ENCODE measurements around the gene ZGPAT. TPM values are rescaled to one million over a fixed set of nuclear protein-coding genes. Genes with fewer than 3 reads are reported as not detected.

Gene ZGPAT
- total and polyA plus RNA-seq, 2 of the 8 experiments (the other 6 are each of a cell fraction or from before 2014, with no cell fraction given) = 14.5 to 21.4 TPM

DNA sequence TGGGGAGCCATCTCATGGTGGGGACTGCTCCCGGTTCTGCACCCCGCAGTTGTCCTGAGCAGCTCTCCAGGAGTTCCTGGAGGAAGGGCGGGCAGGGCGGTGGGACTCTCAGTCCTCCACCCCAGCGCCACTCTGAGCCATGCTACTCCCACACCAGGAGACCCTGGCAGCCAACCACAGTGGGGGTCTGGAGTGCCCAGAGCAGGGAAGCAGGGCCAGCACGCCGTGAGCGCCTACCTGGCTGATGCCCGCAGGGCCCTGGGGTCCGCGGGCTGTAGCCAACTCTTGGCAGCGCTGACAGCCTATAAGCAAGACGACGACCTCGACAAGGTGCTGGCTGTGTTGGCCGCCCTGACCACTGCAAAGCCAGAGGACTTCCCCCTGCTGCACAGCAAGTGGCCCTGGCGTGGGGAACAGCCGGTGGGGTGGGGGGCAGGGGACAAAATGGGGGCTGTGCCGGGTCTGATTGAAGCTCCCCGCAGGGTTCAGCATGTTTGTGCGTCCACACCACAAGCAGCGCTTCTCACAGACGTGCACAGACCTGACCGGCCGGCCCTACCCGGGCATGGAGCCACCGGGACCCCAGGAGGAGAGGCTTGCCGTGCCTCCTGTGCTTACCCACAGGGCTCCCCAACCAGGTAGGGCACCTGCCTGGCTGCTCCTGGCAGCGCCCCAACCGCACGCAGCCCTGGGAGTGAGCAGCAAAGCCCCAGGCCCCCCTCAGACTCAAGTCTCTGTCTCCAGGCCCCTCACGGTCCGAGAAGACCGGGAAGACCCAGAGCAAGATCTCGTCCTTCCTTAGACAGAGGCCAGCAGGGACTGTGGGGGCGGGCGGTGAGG, 13.0 kb upstream of the ZGPAT start:
- no peak overlapping the region for H3K14ac ChIP-seq (ENCODE audit: insufficient read length)
- no peak overlapping the region for H3K18ac ChIP-seq (ENCODE audit: extremely low read depth, low read length)
- H2BK15ac ChIP-seq (ENCODE audit: low read length) = no peak overlapping the region
- no peak overlapping the region for H4K91ac ChIP-seq (replicated peaks; ENCODE audit: insufficient read length, low read length)
- no peak overlapping the region for H2BK20ac ChIP-seq (ENCODE audit: low read length)
- no peak for DNase-seq (ENCODE audit: low read depth in 1 of 2, low spot score in 2 of 2)
- H3K23ac ChIP-seq (ENCODE audit: insufficient read length) = no peak overlapping the region
- H4K8ac ChIP-seq (ENCODE audit: extremely low read depth, insufficient read depth, low read length) = no peak overlapping the region; the same call in 1 of the 2 replicates
- H3K4me3 ChIP-seq (ENCODE audit: extremely low read depth in 1 of 4, insufficient read depth in 2 of 4, low read depth in 3 of 4, low read length in 4 of 4) = no peak overlapping the region
- ChIA-PET POLR2A (ENCODE audit: partially characterized antibody) (interaction anchor here (0.7 to 3.5 kb wide), 6 partner anchors 11 to 165 kb away, joined by 3 to 49 read pairs (median 5); partner anchors contain the start of genes ARFRP1, LIME1 and ZGPAT), CTCF (ENCODE audit: partially characterized antibody) (no interaction called here)
- no peak overlapping the region for H3K9ac ChIP-seq (replicated peaks in 1 of 4; ENCODE audit: extremely low read depth in 1 of 4, low read depth in 3 of 4, low read length in 3 of 4)
- H2AFZ ChIP-seq (ENCODE audit: low read length) = no peak overlapping the region
- no peaks in the 10 kb centered on the region for H3K79me1 ChIP-seq (ENCODE audit: low read depth, low read length)
- H3K56ac ChIP-seq (replicated peaks; ENCODE audit: insufficient read length, low read depth, low read length) = no peak overlapping the region
- H2BK12ac ChIP-seq (ENCODE audit: low read depth, low read length) = no peak overlapping the region
- H3K4me1 ChIP-seq (replicated peaks in 1 of 4; ENCODE audit: control insufficient read depth in 3 of 4, insufficient read depth in 4 of 4, low read length in 3 of 4) = peaks cover 0 to 12% (median 7%) of the 10 kb centered on the region in 4 experiments; a peak in 4 of 7 replicates
- WGBS, 2 experiments (ENCODE audit: extremely low coverage in 1 of 2, insufficient coverage in 1 of 2, insufficient read length in 1 of 2, insufficient replicate concordance in 2 of 2, low coverage in 1 of 2, low lambda C conversion rate in 2 of 2, missing lambda C conversion rate in 1 of 2) = 91% methylated on average over 28 of the region's 37 CpGs; no CpG with 5 or more reads in 1 of the 2 experiments
- no peak overlapping the region for H2BK120ac ChIP-seq (replicated peaks; ENCODE audit: low read depth, low read length)
- H3K9me3 ChIP-seq (ENCODE audit: insufficient read depth in 2 of 2, low read depth in 1 of 2, low read length in 1 of 2) = no peaks in the 10 kb centered on the region; a peak in 1 of 4 replicates
- peaks cover 0 to 3% (median 0%) of the 10 kb centered on the region in 4 experiments; a peak in 1 of 8 replicates for H3K36me3 ChIP-seq (ENCODE audit: control insufficient read depth in 2 of 4, insufficient read depth in 4 of 4, low read length in 3 of 4)
- no peak overlapping the region for H2AK5ac ChIP-seq (ENCODE audit: low read depth, low read length)
- H3K27ac ChIP-seq (ENCODE audit: low read depth, low read length) = no peak overlapping the region
- no peak for FAIRE-seq
- H3K23me2 ChIP-seq (ENCODE audit: low read depth, low read length) = peaks cover 8% of the 10 kb centered on the region; the same call in 1 of the 2 replicates
- TF ChIP-seq BACH1 (IDR thresholded peaks at IDR 0.05; ENCODE audit: low read length) (no peak), SP2 (IDR thresholded peaks at IDR 0.05; ENCODE audit: low read length) (no peak), HDAC6 (IDR thresholded peaks at IDR 0.05; ENCODE audit: low read depth, low read length) (no peak), SRF (IDR thresholded peaks at IDR 0.05; ENCODE audit: low read depth, low read length) (no peak), NRF1 (IDR thresholded peaks at IDR 0.05; ENCODE audit: low read depth, low read length) (no peak), CREB1 (IDR thresholded peaks at IDR 0.05) (no peak), RFX5 (IDR thresholded peaks at IDR 0.05; ENCODE audit: borderline replicate concordance, low read depth, low read length) (no peak), JUN (IDR thresholded peaks at IDR 0.05; ENCODE audit: low read depth, low read length) (no peak), SP4 (IDR thresholded peaks at IDR 0.05; ENCODE audit: low read length) (no peak), POU5F1 (IDR thresholded peaks at IDR 0.05; ENCODE audit: low read depth, low read length) (no peak), EZH2 (IDR thresholded peaks at IDR 0.05; ENCODE audit: low read depth, low read length, severe bottlenecking) (no peak)
- TF ChIP-seq, protein P1, sequence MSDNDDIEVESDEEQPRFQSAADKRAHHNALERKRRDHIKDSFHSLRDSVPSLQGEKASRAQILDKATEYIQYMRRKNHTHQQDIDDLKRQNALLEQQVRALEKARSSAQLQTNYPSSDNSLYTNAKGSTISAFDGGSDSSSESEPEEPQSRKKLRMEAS (IDR thresholded peaks at IDR 0.05) = no peak
- H3K27me3 ChIP-seq (replicated peaks in 1 of 4; ENCODE audit: control insufficient read depth in 3 of 4, extremely low read depth in 1 of 4, insufficient read depth in 3 of 4, low read length in 3 of 4) = no peaks in the 10 kb centered on the region
- no peaks in the 10 kb centered on the region for H3K79me2 ChIP-seq (ENCODE audit: control insufficient read depth in 1 of 2, insufficient read depth in 2 of 2, low read length in 2 of 2)
- no peak overlapping the region for H3K4me2 ChIP-seq (ENCODE audit: insufficient read depth in 1 of 2, low read depth in 2 of 2, low read length in 2 of 2)
- peaks cover 0 to 12% of the 10 kb centered on the region in 2 experiments for H4K20me1 ChIP-seq (replicated peaks in 1 of 2; ENCODE audit: control insufficient read depth in 1 of 2, insufficient read depth in 2 of 2, low read length in 2 of 2)
- H2BK5ac ChIP-seq (ENCODE audit: low read depth, low read length) = no peak overlapping the region; the same call in 1 of the 2 replicates
- no peak overlapping the region for H4K5ac ChIP-seq (ENCODE audit: insufficient read length, low read depth, low read length)
- H3K4ac ChIP-seq (replicated peaks; ENCODE audit: insufficient read length, low read depth, low read length) = no peak overlapping the region

Data from H1 (cell line).